Measurements from ENCODE around the gene NRARP. TPM values are rescaled to one million over a fixed set of nuclear protein-coding genes. Genes with fewer than 3 reads are reported as not detected.

Gene NRARP
- total and polyA plus RNA-seq, 2 of the 8 experiments (the other 6 are each of a cell fraction or from before 2014, with no cell fraction given) = 32.5 to 37.2 TPM

DNA sequence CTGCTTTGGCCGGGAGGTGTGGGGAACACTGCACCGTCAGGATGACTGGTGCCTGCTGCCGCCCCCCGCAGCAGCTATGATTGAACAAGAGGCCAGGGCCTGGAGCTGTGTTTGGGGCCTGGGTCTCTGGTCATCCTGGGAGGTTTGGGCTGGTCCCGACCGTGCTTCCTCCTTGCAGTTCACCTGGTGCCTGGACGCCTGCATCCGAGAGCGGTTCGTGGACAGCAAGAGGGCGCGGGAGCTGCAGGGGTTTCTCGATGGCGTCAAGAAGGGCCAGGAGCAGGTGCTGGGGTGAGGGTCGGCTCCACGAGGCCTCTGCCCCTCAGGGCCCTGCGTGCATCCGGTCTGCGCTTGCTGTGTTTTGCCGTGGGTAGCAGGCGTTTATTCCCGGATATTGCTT is 38.0 kb downstream of the NRARP start:
- H3K4me2 ChIP-seq (ENCODE audit: insufficient read depth in 1 of 2, low read depth in 2 of 2, low read length in 2 of 2) = no peak overlapping the region
- no peak overlapping the region for H2BK15ac ChIP-seq (ENCODE audit: low read length)
- H4K91ac ChIP-seq (replicated peaks; ENCODE audit: insufficient read length, low read length) = no peak overlapping the region
- no peak overlapping the region for H3K4me3 ChIP-seq (ENCODE audit: extremely low read depth in 1 of 4, insufficient read depth in 2 of 4, low read depth in 3 of 4, low read length in 4 of 4)
- no peak overlapping the region for H3K9ac ChIP-seq (replicated peaks in 1 of 4; ENCODE audit: extremely low read depth in 1 of 4, low read depth in 3 of 4, low read length in 3 of 4)
- 95% methylated on average over 22 of the region's 22 CpGs; no CpG with 5 or more reads in 1 of the 2 experiments for WGBS, 2 experiments (ENCODE audit: extremely low coverage in 1 of 2, insufficient coverage in 1 of 2, insufficient read length in 1 of 2, insufficient replicate concordance in 2 of 2, low coverage in 1 of 2, low lambda C conversion rate in 2 of 2, missing lambda C conversion rate in 1 of 2)
- CTCF ChIA-PET (ENCODE audit: partially characterized antibody) = interaction anchor here (2.2 to 5.3 kb wide), 3 partner anchors 10 to 27 kb away, joined by 8 to 29 read pairs (median 10); a partner anchor contains a TSS
- no peak overlapping the region for H3K23ac ChIP-seq (ENCODE audit: insufficient read length)
- POLR2A ChIA-PET (ENCODE audit: partially characterized antibody) = interaction anchor here (47.8 to 69.9 kb wide), 2 partner anchors 7 to 29 kb away, joined by 1462 read pairs; partner anchors contain the start of genes CYSRT1, NDOR1, NELFB and RNF208
- H3K79me1 ChIP-seq (ENCODE audit: low read depth, low read length) = no peaks in the 10 kb centered on the region
- no peak overlapping the region for H3K14ac ChIP-seq (ENCODE audit: insufficient read length)
- H2AFZ ChIP-seq (ENCODE audit: low read length) = no peak overlapping the region
- FAIRE-seq = no peak
- H3K27me3 ChIP-seq (replicated peaks in 1 of 4; ENCODE audit: control insufficient read depth in 3 of 4, extremely low read depth in 1 of 4, insufficient read depth in 3 of 4, low read length in 3 of 4) = no peaks in the 10 kb centered on the region
- no peak overlapping the region for H3K27ac ChIP-seq (ENCODE audit: low read depth, low read length)
- no peaks in the 10 kb centered on the region for H3K4me1 ChIP-seq (replicated peaks in 1 of 4; ENCODE audit: control insufficient read depth in 3 of 4, insufficient read depth in 4 of 4, low read length in 3 of 4)
- no peak overlapping the region for H3K18ac ChIP-seq (ENCODE audit: extremely low read depth, low read length)
- no peaks in the 10 kb centered on the region for H3K23me2 ChIP-seq (ENCODE audit: low read depth, low read length)
- DNase-seq (ENCODE audit: low read depth in 1 of 2, low spot score in 2 of 2) = no peak
- H3K9me3 ChIP-seq (ENCODE audit: insufficient read depth in 2 of 2, low read depth in 1 of 2, low read length in 1 of 2) = no peaks in the 10 kb centered on the region
- no peak overlapping the region for H2BK120ac ChIP-seq (replicated peaks; ENCODE audit: low read depth, low read length)
- no peaks in the 10 kb centered on the region for H3K79me2 ChIP-seq (ENCODE audit: control insufficient read depth in 1 of 2, insufficient read depth in 2 of 2, low read length in 2 of 2)
- H2BK20ac ChIP-seq (ENCODE audit: low read length) = no peak overlapping the region
- peaks cover 0 to 10% of the 10 kb centered on the region in 2 experiments for H4K20me1 ChIP-seq (replicated peaks in 1 of 2; ENCODE audit: control insufficient read depth in 1 of 2, insufficient read depth in 2 of 2, low read length in 2 of 2)
- no peak overlapping the region for H4K5ac ChIP-seq (ENCODE audit: insufficient read length, low read depth, low read length)
- no peak overlapping the region for H3K4ac ChIP-seq (replicated peaks; ENCODE audit: insufficient read length, low read depth, low read length)
- peak overlapping the region; percentile 62; the same call in 1 of the 2 replicates for H4K8ac ChIP-seq (ENCODE audit: extremely low read depth, insufficient read depth, low read length)
- H2BK12ac ChIP-seq (ENCODE audit: low read depth, low read length) = no peak overlapping the region
- H3K36me3 ChIP-seq (ENCODE audit: control insufficient read depth in 2 of 4, insufficient read depth in 4 of 4, low read length in 3 of 4) = peaks cover 7 to 36% (median 22%) of the 10 kb centered on the region in 4 experiments
- no peak overlapping the region for H2AK5ac ChIP-seq (ENCODE audit: low read depth, low read length)
- H2BK5ac ChIP-seq (ENCODE audit: low read depth, low read length) = peak overlapping the region; percentile 44; the same call in 1 of the 2 replicates
- H3K56ac ChIP-seq (replicated peaks; ENCODE audit: insufficient read length, low read depth, low read length) = no peak overlapping the region
- TF ChIP-seq, protein P1, sequence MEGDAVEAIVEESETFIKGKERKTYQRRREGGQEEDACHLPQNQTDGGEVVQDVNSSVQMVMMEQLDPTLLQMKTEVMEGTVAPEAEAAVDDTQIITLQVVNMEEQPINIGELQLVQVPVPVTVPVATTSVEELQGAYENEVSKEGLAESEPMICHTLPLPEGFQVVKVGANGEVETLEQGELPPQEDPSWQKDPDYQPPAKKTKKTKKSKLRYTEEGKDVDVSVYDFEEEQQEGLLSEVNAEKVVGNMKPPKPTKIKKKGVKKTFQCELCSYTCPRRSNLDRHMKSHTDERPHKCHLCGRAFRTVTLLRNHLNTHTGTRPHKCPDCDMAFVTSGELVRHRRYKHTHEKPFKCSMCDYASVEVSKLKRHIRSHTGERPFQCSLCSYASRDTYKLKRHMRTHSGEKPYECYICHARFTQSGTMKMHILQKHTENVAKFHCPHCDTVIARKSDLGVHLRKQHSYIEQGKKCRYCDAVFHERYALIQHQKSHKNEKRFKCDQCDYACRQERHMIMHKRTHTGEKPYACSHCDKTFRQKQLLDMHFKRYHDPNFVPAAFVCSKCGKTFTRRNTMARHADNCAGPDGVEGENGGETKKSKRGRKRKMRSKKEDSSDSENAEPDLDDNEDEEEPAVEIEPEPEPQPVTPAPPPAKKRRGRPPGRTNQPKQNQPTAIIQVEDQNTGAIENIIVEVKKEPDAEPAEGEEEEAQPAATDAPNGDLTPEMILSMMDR (IDR thresholded peaks at IDR 0.05; ENCODE audit: control extremely low read depth in 1 of 3, insufficient read depth in 1 of 3, low read depth in 1 of 3, low read length in 3 of 3) = no peak
- TF ChIP-seq GTF2F1 (IDR thresholded peaks at IDR 0.05; ENCODE audit: borderline replicate concordance, low read depth, low read length) (no peak), TAF7 (optimal IDR thresholded peaks at IDR 0.05; ENCODE audit: borderline replicate concordance, low read depth, low read length) (no peak), CTBP2 (IDR thresholded peaks at IDR 0.05; ENCODE audit: borderline replicate concordance, insufficient read depth, insufficient read length, low read length) (no peak), RXRA (IDR thresholded peaks at IDR 0.05; ENCODE audit: insufficient read depth, low read depth, low read length) (no peak)
- TF ChIP-seq, protein P2, sequence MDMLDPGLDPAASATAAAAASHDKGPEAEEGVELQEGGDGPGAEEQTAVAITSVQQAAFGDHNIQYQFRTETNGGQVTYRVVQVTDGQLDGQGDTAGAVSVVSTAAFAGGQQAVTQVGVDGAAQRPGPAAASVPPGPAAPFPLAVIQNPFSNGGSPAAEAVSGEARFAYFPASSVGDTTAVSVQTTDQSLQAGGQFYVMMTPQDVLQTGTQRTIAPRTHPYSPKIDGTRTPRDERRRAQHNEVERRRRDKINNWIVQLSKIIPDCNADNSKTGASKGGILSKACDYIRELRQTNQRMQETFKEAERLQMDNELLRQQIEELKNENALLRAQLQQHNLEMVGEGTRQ (IDR thresholded peaks at IDR 0.05; ENCODE audit: low read length) = no peak
- TF ChIP-seq, protein P3, sequence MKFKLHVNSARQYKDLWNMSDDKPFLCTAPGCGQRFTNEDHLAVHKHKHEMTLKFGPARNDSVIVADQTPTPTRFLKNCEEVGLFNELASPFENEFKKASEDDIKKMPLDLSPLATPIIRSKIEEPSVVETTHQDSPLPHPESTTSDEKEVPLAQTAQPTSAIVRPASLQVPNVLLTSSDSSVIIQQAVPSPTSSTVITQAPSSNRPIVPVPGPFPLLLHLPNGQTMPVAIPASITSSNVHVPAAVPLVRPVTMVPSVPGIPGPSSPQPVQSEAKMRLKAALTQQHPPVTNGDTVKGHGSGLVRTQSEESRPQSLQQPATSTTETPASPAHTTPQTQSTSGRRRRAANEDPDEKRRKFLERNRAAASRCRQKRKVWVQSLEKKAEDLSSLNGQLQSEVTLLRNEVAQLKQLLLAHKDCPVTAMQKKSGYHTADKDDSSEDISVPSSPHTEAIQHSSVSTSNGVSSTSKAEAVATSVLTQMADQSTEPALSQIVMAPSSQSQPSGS (IDR thresholded peaks at IDR 0.05; ENCODE audit: low read length) = no peak
